ENCODE results near the gene LAMA3.

Gene LAMA3

DNA sequence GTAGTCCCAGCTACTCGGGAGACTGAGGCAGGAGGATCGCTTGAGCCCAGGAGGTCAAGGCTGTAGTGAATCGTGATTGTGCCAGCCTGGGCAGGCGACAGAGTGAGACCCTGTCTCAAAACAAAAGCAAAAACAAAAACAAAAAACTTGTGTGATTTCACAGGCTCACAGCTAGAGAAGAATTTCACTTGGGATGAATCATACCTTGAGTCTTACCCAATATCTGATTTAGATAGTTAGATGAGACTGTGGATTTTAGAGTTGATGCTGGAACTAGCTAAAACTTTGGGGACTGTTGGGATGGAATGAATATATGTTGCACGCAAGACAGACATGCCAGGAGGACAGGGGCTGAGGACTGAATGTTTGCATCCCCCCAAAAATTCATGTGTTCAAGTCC lies 31.0 kb upstream of the LAMA3 start:
- Histone ChIP-seq H3K36me3 (ENCODE audit: control insufficient read depth in 2 of 2, insufficient read depth in 1 of 2, low read length in 2 of 2) (no peaks in the 10 kb centered on the region), H3K4me1 (ENCODE audit: control insufficient read depth, insufficient read depth, low read length) (peaks cover 3% of the 10 kb centered on the region; the same call in 1 of the 2 replicates), H3K4me3 (ENCODE audit: low read depth, low read length) (no peak overlapping the region), H3K27ac (ENCODE audit: extremely low read depth, low read depth, low read length) (no peak overlapping the region), H3K9me3 (ENCODE audit: control insufficient read depth, insufficient read depth, low read depth, low read length) (no peaks in the 10 kb centered on the region)
- CTCF ChIA-PET, result interaction anchor here (0.7 kb wide), 1 partner anchor 36 kb away, joined by 3 read pairs; no protein-coding TSS in a partner anchor
- TF ChIP-seq PRDM1 (tag by site-specific recombination; IDR thresholded peaks at IDR 0.05) (peak; percentile 22; the same call in 1 of the 2 replicates), ZNF560 (tag by site-specific recombination; IDR thresholded peaks at IDR 0.05; ENCODE audit: borderline replicate concordance) (no peak)
- TF ChIP-seq, protein P1, sequence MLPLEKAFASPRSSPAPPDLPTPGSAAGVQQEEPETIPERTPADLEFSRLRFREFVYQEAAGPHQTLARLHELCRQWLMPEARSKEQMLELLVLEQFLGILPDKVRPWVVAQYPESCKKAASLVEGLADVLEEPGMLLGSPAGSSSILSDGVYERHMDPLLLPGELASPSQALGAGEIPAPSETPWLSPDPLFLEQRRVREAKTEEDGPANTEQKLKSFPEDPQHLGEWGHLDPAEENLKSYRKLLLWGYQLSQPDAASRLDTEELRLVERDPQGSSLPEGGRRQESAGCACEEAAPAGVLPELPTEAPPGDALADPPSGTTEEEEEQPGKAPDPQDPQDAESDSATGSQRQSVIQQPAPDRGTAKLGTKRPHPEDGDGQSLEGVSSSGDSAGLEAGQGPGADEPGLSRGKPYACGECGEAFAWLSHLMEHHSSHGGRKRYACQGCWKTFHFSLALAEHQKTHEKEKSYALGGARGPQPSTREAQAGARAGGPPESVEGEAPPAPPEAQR (tag by site-specific recombination; IDR thresholded peaks at IDR 0.05), result no peak
- POLR2A ChIA-PET, result no interaction called here

DNA sequence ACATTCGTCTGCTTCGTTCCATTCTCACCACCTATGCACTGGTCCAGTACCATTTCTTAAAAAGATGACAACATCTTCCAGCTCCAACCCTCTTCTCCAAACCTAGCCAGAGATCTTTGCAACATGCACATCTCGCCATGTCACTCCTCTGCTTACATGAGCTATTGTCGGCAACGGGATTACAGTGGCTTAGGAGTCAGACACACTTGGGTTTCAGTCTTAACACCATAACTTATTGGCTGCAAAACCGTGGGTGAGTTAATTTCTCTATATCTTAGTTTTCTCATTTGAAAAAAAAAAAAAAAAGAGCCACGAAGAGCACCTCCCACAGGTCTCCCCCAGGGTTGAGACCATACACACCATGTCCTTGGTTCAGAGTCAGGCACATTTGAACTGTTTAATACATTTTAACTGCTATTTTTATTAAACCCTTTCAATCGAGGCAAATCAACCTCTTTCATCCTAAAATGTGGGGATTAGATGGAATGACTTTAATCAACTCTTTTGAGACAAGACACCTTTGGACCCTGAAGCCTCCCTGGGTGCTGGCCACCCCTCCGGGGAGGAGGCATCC lies 27.4 kb upstream of the LAMA3 start:
- POLR2A ChIA-PET, result interaction anchor here (1.0 kb wide), 1 partner anchor 26 kb away, joined by 3 read pairs; no protein-coding TSS in a partner anchor
- Histone ChIP-seq H3K27ac (ENCODE audit: extremely low read depth, low read depth, low read length) (no peak overlapping the region; the same call in 1 of the 2 replicates), H3K9me3 (ENCODE audit: control insufficient read depth, insufficient read depth, low read depth, low read length) (no peaks in the 10 kb centered on the region), H3K36me3 (ENCODE audit: control insufficient read depth in 2 of 2, insufficient read depth in 1 of 2, low read length in 2 of 2) (no peaks in the 10 kb centered on the region), H3K4me1 (ENCODE audit: control insufficient read depth, insufficient read depth, low read length) (peaks cover 3% of the 10 kb centered on the region; the same call in 1 of the 2 replicates), H3K4me3 (ENCODE audit: low read depth, low read length) (peak overlapping the region; percentile 37)
- CTCF ChIA-PET, result interaction anchor here (0.7 to 1.1 kb wide), 3 partner anchors 16 to 150 kb away, joined by 3 to 5 read pairs (median 3); no protein-coding TSS in a partner anchor
- TF ChIP-seq, protein P2, sequence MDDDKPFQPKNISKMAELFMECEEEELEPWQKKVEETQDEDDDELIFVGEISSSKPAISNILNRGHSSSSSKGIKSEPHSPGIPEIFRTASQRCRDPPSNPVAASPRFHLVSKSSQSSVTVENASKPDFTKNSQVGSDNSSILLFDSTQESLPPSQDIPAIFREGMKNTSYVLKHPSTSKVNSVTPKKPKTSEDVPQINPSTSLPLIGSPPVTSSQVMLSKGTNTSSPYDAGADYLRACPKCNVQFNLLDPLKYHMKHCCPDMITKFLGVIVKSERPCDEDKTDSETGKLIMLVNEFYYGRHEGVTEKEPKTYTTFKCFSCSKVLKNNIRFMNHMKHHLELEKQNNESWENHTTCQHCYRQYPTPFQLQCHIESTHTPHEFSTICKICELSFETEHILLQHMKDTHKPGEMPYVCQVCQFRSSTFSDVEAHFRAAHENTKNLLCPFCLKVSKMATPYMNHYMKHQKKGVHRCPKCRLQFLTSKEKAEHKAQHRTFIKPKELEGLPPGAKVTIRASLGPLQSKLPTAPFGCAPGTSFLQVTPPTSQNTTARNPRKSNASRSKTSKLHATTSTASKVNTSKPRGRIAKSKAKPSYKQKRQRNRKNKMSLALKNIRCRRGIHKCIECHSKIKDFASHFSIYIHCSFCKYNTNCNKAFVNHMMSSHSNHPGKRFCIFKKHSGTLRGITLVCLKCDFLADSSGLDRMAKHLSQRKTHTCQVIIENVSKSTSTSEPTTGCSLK (tag by site-specific recombination; IDR thresholded peaks at IDR 0.05), result no peak
- TF ChIP-seq, protein P3, sequence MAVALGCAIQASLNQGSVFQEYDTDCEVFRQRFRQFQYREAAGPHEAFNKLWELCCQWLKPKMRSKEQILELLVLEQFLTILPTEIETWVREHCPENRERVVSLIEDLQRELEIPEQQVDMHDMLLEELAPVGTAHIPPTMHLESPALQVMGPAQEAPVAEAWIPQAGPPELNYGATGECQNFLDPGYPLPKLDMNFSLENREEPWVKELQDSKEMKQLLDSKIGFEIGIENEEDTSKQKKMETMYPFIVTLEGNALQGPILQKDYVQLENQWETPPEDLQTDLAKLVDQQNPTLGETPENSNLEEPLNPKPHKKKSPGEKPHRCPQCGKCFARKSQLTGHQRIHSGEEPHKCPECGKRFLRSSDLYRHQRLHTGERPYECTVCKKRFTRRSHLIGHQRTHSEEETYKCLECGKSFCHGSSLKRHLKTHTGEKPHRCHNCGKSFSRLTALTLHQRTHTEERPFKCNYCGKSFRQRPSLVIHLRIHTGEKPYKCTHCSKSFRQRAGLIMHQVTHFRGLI (tag by site-specific recombination; IDR thresholded peaks at IDR 0.05), result no peak
- TF ChIP-seq RBAK (tag by site-specific recombination; IDR thresholded peaks at IDR 0.05) (no peak), YY2 (tag by site-specific recombination; IDR thresholded peaks at IDR 0.05) (no peak), ZNF2 (tag by site-specific recombination; IDR thresholded peaks at IDR 0.05) (no peak), ZNF843 (tag by site-specific recombination; IDR thresholded peaks at IDR 0.05) (no peak), BCL11B (tag by site-specific recombination; IDR thresholded peaks at IDR 0.05; ENCODE audit: low read depth) (no peak), ZNF423 (tag by site-specific recombination; IDR thresholded peaks at IDR 0.05) (no peak), TCF7L2 (IDR thresholded peaks at IDR 0.05; ENCODE audit: borderline replicate concordance, low read depth, low read length) (no peak), MZF1 (tag by site-specific recombination; IDR thresholded peaks at IDR 0.05; ENCODE audit: borderline replicate concordance) (no peak), ZFP41 (tag by site-specific recombination; IDR thresholded peaks at IDR 0.05; ENCODE audit: borderline replicate concordance) (no peak)
- TF ChIP-seq, protein P4, sequence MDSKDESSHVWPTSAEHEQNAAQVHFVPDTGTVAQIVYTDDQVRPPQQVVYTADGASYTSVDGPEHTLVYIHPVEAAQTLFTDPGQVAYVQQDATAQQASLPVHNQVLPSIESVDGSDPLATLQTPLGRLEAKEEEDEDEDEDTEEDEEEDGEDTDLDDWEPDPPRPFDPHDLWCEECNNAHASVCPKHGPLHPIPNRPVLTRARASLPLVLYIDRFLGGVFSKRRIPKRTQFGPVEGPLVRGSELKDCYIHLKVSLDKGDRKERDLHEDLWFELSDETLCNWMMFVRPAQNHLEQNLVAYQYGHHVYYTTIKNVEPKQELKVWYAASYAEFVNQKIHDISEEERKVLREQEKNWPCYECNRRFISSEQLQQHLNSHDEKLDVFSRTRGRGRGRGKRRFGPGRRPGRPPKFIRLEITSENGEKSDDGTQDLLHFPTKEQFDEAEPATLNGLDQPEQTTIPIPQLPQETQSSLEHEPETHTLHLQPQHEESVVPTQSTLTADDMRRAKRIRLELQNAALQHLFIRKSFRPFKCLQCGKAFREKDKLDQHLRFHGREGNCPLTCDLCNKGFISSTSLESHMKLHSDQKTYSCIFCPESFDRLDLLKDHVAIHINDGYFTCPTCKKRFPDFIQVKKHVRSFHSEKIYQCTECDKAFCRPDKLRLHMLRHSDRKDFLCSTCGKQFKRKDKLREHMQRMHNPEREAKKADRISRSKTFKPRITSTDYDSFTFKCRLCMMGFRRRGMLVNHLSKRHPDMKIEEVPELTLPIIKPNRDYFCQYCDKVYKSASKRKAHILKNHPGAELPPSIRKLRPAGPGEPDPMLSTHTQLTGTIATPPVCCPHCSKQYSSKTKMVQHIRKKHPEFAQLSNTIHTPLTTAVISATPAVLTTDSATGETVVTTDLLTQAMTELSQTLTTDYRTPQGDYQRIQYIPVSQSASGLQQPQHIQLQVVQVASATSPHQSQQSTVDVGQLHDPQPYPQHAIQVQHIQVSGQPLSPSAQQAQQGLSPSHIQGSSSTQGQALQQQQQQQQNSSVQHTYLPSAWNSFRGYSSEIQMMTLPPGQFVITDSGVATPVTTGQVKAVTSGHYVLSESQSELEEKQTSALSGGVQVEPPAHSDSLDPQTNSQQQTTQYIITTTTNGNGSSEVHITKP (tag by site-specific recombination; IDR thresholded peaks at IDR 0.05), result peak; percentile 59
- TF ChIP-seq, protein P5, sequence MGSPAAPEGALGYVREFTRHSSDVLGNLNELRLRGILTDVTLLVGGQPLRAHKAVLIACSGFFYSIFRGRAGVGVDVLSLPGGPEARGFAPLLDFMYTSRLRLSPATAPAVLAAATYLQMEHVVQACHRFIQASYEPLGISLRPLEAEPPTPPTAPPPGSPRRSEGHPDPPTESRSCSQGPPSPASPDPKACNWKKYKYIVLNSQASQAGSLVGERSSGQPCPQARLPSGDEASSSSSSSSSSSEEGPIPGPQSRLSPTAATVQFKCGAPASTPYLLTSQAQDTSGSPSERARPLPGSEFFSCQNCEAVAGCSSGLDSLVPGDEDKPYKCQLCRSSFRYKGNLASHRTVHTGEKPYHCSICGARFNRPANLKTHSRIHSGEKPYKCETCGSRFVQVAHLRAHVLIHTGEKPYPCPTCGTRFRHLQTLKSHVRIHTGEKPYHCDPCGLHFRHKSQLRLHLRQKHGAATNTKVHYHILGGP (tag by site-specific recombination; IDR thresholded peaks at IDR 0.05), result no peak
- TF ChIP-seq, protein P6, sequence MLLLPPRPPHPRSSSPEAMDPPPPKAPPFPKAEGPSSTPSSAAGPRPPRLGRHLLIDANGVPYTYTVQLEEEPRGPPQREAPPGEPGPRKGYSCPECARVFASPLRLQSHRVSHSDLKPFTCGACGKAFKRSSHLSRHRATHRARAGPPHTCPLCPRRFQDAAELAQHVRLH (tag by site-specific recombination; IDR thresholded peaks at IDR 0.05), result no peak
- TF ChIP-seq, protein P7, sequence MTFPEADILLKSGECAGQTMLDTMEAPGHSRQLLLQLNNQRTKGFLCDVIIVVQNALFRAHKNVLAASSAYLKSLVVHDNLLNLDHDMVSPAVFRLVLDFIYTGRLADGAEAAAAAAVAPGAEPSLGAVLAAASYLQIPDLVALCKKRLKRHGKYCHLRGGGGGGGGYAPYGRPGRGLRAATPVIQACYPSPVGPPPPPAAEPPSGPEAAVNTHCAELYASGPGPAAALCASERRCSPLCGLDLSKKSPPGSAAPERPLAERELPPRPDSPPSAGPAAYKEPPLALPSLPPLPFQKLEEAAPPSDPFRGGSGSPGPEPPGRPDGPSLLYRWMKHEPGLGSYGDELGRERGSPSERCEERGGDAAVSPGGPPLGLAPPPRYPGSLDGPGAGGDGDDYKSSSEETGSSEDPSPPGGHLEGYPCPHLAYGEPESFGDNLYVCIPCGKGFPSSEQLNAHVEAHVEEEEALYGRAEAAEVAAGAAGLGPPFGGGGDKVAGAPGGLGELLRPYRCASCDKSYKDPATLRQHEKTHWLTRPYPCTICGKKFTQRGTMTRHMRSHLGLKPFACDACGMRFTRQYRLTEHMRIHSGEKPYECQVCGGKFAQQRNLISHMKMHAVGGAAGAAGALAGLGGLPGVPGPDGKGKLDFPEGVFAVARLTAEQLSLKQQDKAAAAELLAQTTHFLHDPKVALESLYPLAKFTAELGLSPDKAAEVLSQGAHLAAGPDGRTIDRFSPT (tag by site-specific recombination; IDR thresholded peaks at IDR 0.05), result no peak
- TF ChIP-seq, protein P8, sequence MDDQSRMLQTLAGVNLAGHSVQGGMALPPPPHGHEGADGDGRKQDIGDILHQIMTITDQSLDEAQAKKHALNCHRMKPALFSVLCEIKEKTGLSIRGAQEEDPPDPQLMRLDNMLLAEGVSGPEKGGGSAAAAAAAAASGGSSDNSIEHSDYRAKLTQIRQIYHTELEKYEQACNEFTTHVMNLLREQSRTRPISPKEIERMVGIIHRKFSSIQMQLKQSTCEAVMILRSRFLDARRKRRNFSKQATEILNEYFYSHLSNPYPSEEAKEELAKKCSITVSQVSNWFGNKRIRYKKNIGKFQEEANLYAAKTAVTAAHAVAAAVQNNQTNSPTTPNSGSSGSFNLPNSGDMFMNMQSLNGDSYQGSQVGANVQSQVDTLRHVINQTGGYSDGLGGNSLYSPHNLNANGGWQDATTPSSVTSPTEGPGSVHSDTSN (CRISPR knock-in tag; IDR thresholded peaks at IDR 0.05), result no peak
